Measurements from ENCODE around the gene MIEF2. TPM values are rescaled to one million over a fixed set of nuclear protein-coding genes. Genes with fewer than 3 reads are reported as not detected.

Gene MIEF2
- total RNA-seq, 1 donor from 2014 or later = 48.0 TPM

DNA sequence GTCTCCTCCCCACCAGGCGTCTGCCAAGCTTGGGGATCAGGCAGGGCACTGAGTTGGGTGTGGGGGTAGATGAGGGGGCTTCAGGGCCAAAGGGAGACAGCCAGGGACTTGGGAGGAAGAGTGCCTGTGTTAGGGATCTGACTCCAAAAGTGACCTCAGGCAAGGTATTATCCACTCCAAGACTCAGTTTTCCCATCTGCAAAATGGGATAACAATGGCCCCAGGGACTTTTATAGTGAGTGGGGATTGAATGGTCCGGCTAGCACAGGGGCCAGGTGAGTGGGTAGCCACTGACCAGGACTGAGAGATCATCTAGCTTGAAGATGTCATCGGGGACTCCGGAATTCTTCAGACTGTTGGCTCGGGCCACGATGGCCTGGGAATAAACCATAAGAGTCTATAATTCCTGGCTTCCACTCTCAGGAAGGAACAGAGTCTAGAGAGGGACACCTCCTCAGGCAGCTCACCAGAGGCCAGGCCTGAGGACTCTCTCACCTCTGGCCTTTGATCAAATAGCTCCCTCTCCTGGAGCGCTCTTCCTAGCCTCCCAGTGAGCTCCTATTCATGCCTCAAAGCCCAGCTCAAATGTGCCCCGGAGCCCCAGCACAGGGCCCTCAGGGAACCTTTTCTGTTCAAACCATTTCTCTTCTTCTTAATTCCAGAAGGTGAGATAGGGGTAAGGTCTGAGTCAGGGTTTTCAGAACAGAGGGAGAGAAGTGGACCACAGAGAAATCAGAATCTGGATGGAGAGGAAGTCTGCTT is 5.4 kb upstream of the MIEF2 start:
- no peak overlapping the region for H3K4me3 ChIP-seq (ENCODE audit: low read depth, low read length)
- TF ChIP-seq, protein P1, sequence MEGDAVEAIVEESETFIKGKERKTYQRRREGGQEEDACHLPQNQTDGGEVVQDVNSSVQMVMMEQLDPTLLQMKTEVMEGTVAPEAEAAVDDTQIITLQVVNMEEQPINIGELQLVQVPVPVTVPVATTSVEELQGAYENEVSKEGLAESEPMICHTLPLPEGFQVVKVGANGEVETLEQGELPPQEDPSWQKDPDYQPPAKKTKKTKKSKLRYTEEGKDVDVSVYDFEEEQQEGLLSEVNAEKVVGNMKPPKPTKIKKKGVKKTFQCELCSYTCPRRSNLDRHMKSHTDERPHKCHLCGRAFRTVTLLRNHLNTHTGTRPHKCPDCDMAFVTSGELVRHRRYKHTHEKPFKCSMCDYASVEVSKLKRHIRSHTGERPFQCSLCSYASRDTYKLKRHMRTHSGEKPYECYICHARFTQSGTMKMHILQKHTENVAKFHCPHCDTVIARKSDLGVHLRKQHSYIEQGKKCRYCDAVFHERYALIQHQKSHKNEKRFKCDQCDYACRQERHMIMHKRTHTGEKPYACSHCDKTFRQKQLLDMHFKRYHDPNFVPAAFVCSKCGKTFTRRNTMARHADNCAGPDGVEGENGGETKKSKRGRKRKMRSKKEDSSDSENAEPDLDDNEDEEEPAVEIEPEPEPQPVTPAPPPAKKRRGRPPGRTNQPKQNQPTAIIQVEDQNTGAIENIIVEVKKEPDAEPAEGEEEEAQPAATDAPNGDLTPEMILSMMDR (conservative IDR thresholded peaks at IDR 0.05; ENCODE audit: low read depth, low read length) = no peak
- no peak for DNase-seq (ENCODE audit: low read depth)

DNA sequence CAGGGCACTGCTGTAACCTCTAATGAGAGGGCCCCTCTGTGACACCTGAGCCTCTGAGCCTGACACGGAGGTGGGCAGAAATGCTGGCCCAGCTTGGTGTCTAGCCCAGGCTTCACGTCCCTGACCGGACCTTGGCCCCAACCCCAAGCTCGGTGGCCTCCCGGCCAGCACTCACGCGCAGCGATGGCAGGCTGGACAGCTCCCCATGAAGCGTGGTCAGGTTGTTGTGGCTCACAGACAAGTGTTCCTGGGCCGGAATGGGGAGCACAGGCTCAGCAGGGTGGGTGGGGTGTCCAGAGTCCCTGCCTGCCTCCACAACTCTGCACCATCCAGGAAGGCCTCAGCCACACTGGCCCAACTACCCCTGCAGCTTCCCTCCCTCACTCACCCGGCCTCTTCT is 4.1 kb upstream of the MIEF2 start:
- no peak for DNase-seq (ENCODE audit: low read depth)
- TF ChIP-seq, protein P1 (conservative IDR thresholded peaks at IDR 0.05; ENCODE audit: low read depth, low read length) = no peak
- peak overlapping the region; percentile 96 for H3K4me3 ChIP-seq (ENCODE audit: low read depth, low read length)

- no peak for DNase-seq (ENCODE audit: low read depth)
- peak overlapping the region; percentile 96 for H3K4me3 ChIP-seq (ENCODE audit: low read depth, low read length)
- TF ChIP-seq, protein P1 (conservative IDR thresholded peaks at IDR 0.05; ENCODE audit: low read depth, low read length) = no peak
Observed at GRCh38 chr17:18256776-18257175, 3.7 kb upstream of the MIEF2 start.

GRCh38 chr17:18257268-18257981 is 3.0 kb upstream of the MIEF2 start:
- no peak for DNase-seq (ENCODE audit: low read depth)
- TF ChIP-seq, protein P1 (conservative IDR thresholded peaks at IDR 0.05; ENCODE audit: low read depth, low read length) = no peak
- peak overlapping the region; percentile 96 for H3K4me3 ChIP-seq (ENCODE audit: low read depth, low read length)

- no peak for DNase-seq (ENCODE audit: low read depth)
Observed at GRCh38 chr17:18257982-18258355, 2.5 kb upstream of the MIEF2 start.

GRCh38 chr17:18258356-18259038 is 2.0 kb upstream of the MIEF2 start, which contains the start of gene FLII:
TSS of gene FLII (minus strand) at chr17:18258738. CDS start at chr17:18258690, 48 bp downstream.
- TF ChIP-seq, protein P1 (conservative IDR thresholded peaks at IDR 0.05; ENCODE audit: low read depth, low read length) = no peak
- no peak for DNase-seq (ENCODE audit: low read depth)
- peak within 1 kb of the TSS; percentile 96 for H3K4me3 ChIP-seq (ENCODE audit: low read depth, low read length)

More at GRCh38 chr17:18257982-18258355, 2.5 kb upstream of the MIEF2 start:
- H3K4me3 ChIP-seq (ENCODE audit: low read depth, low read length) = peak overlapping the region; percentile 96
- TF ChIP-seq, protein P1 (conservative IDR thresholded peaks at IDR 0.05; ENCODE audit: low read depth, low read length) = no peak

Data from epithelial cell of proximal tubule (primary cell).